ENCODE results near the gene NEK9.

Gene NEK9

GRCh38 chr14:75051556-75051899 lies 75.3 kb downstream of the NEK9 start:
- no peak for DNase-seq (ENCODE audit: low read depth)
- TF ChIP-seq MAX (IDR thresholded peaks at IDR 0.05; ENCODE audit: low read depth, low read length) (no peak), MYC (IDR thresholded peaks at IDR 0.05; ENCODE audit: low read depth, low read length) (no peak), POLR2A (IDR thresholded peaks at IDR 0.05; ENCODE audit: extremely low read depth, insufficient read length) (no peak), CTCF (IDR thresholded peaks at IDR 0.05; ENCODE audit: low read depth, low read length) (no peak)
- peak overlapping the region; percentile 62 for H3K4me3 ChIP-seq (ENCODE audit: low read depth, low read length)

- peak; percentile 78 for DNase-seq (ENCODE audit: low read depth)
- peak within 1 kb of the TSS; percentile 62 for H3K4me3 ChIP-seq (ENCODE audit: low read depth, low read length)
- TF ChIP-seq POLR2A (IDR thresholded peaks at IDR 0.05; ENCODE audit: extremely low read depth, insufficient read length) (peak; percentile 20), MYC (IDR thresholded peaks at IDR 0.05; ENCODE audit: low read depth, low read length) (no peak)
Observed at GRCh38 chr14:75050852-75051555, 75.8 kb downstream of the NEK9 start, which contains the start of gene MLH3. TSS of gene MLH3 (minus strand) at chr14:75051467. CDS start at chr14:75049655, 1,812 bp downstream.

GRCh38 chr14:75049731-75050201 lies 77.1 kb downstream of the NEK9 start:
- peak overlapping the region; percentile 62 for H3K4me3 ChIP-seq (ENCODE audit: low read depth, low read length)
- DNase-seq (ENCODE audit: low read depth) = no peak
- TF ChIP-seq MAX (IDR thresholded peaks at IDR 0.05; ENCODE audit: low read depth, low read length) = no peak
- TF ChIP-seq POLR2A (IDR thresholded peaks at IDR 0.05; ENCODE audit: extremely low read depth, insufficient read length) = no peak

- TF ChIP-seq CTCF (IDR thresholded peaks at IDR 0.05; ENCODE audit: low read depth, low read length) (no peak), POLR2A (IDR thresholded peaks at IDR 0.05; ENCODE audit: extremely low read depth, insufficient read length) (no peak), MYC (IDR thresholded peaks at IDR 0.05; ENCODE audit: low read depth, low read length) (no peak), MAX (IDR thresholded peaks at IDR 0.05; ENCODE audit: low read depth, low read length) (no peak)
Observed at GRCh38 chr14:75049136-75049535, 77.7 kb downstream of the NEK9 start.

GRCh38 chr14:75048101-75048500 lies 78.7 kb downstream of the NEK9 start:
- H3K4me3 ChIP-seq (ENCODE audit: low read depth, low read length) = no peak overlapping the region
- TF ChIP-seq POLR2A (IDR thresholded peaks at IDR 0.05; ENCODE audit: extremely low read depth, insufficient read length) = no peak
- no peak for TF ChIP-seq CTCF (IDR thresholded peaks at IDR 0.05; ENCODE audit: low read depth, low read length)
- TF ChIP-seq MAX (IDR thresholded peaks at IDR 0.05; ENCODE audit: low read depth, low read length) = no peak
- TF ChIP-seq MYC (IDR thresholded peaks at IDR 0.05; ENCODE audit: low read depth, low read length) = no peak
- DNase-seq (ENCODE audit: low read depth) = no peak

More at GRCh38 chr14:75049136-75049535, 77.7 kb downstream of the NEK9 start:
- no peak overlapping the region for H3K4me3 ChIP-seq (ENCODE audit: low read depth, low read length)
- no peak for DNase-seq (ENCODE audit: low read depth)

- H3K4me3 ChIP-seq (ENCODE audit: low read depth, low read length) = no peak overlapping the region
- DNase-seq (ENCODE audit: low read depth) = no peak
- TF ChIP-seq CTCF (IDR thresholded peaks at IDR 0.05; ENCODE audit: low read depth, low read length) (no peak), POLR2A (IDR thresholded peaks at IDR 0.05; ENCODE audit: extremely low read depth, insufficient read length) (no peak), MAX (IDR thresholded peaks at IDR 0.05; ENCODE audit: low read depth, low read length) (no peak), MYC (IDR thresholded peaks at IDR 0.05; ENCODE audit: low read depth, low read length) (no peak)
Observed at GRCh38 chr14:75047506-75047905, 79.3 kb downstream of the NEK9 start.

All from NB4 (cell line).